Epithelial cell of esophagus (primary cell): Measurements from ENCODE around the gene PDZK1.
"Not testable (repeated sequence)": the region's sequence is repeated elsewhere in the genome, so short reads cannot be mapped to it uniquely, and the experiment has no call there.

Source experiments
- DNase-seq: peaks from one replicate; pipeline ENCODE4 v3.0.0; 2010; ENCODE audit warnings: low read depth
- H3K4me3 ChIP-seq: 2 replicates; pipeline ENCODE4 v1.5.1; 2011; ENCODE audit warnings: mild to moderate bottlenecking, low read length, control low read depth
- TF ChIP-seq, protein P1 (sequence below): IDR thresholded peaks from 2 replicates; pipeline ENCODE4 v1.5.1; 2011; ENCODE audit warnings: low read depth, mild to moderate bottlenecking, low read length, control low read depth, inconsistent platforms; ENCODE audit not compliant: insufficient read depth; ENCODE audit errors: missing control alignments

The PDZK1 gene

DNA sequence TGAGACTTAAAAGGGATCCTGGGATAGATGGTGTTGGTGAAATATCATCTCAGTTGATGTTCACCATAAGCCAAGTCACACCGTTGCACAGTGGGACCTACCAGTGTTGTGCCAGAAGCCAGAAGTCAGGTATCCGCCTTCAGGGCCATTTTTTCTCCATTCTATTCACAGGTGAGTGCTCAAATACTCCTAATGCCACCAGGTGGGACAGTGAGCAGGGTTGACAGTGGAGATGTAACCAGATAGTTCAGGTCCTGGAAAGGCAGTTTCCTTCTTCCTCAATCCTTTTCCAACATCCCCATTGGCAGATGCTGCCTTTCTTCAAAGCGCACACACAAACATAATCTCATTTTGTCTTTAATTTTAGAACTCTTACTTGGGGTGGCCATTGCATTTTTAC is 23.7 kb upstream of the PDZK1 start:
- DNase-seq: no peak
- H3K4me3 ChIP-seq: no peak overlapping the region
- TF ChIP-seq, protein P1, sequence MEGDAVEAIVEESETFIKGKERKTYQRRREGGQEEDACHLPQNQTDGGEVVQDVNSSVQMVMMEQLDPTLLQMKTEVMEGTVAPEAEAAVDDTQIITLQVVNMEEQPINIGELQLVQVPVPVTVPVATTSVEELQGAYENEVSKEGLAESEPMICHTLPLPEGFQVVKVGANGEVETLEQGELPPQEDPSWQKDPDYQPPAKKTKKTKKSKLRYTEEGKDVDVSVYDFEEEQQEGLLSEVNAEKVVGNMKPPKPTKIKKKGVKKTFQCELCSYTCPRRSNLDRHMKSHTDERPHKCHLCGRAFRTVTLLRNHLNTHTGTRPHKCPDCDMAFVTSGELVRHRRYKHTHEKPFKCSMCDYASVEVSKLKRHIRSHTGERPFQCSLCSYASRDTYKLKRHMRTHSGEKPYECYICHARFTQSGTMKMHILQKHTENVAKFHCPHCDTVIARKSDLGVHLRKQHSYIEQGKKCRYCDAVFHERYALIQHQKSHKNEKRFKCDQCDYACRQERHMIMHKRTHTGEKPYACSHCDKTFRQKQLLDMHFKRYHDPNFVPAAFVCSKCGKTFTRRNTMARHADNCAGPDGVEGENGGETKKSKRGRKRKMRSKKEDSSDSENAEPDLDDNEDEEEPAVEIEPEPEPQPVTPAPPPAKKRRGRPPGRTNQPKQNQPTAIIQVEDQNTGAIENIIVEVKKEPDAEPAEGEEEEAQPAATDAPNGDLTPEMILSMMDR: peak; percentile 29

DNA sequence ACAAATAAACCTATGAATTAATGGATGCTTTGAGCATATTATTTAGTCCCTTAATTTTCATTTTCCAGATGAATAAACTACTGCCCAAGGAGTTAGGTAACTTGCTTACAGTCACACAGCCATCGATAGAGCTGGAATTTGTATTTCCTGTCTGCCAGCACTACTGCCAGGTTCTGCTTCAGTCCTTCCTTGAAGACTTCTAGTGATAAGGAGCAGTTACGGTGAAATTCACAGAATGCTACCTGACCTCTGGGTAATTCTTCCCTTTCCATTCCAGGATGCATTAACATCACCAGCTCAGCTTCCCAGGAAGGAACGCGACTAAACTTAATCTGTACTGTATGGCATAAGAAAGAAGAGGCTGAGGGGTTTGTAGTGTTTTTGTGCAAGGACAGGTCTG is 23.3 kb upstream of the PDZK1 start:
- TF ChIP-seq, protein P1: no peak

GRCh38 chr1:145729666-145730436 is 22.7 kb upstream of the PDZK1 start:
- H3K4me3 ChIP-seq: no peak overlapping the region
- no peak for DNase-seq
- TF ChIP-seq, protein P1: no peak

More for the DNA sequence above, 23.3 kb upstream of the PDZK1 start:
- DNase-seq: no peak
- no peak overlapping the region for H3K4me3 ChIP-seq

DNA sequence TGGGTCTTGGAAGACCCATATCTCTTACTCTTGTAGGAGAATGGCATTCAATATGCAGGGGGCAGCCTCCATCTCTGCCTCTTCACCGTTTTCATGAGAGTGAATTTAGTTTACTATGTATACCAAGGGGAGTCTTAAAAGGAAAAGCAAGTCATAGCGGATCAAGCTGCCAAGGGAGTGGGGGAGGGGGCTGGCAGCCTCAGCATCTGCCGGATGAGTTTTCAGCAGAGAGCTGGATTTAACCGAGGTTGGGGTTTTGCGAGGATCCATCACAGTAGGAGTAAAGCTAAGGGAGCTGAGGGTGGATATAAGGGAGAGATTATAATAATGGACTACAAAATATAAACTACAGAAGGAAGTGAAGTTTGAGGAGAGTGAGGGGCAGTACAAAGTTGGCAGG is 22.0 kb upstream of the PDZK1 start:
- DNase-seq: no peak
- TF ChIP-seq, protein P1: no peak
- no peak overlapping the region for H3K4me3 ChIP-seq

GRCh38 chr1:145726193-145726592 is 19.0 kb upstream of the PDZK1 start:
- not testable (repeated sequence) for DNase-seq, H3K4me3 ChIP-seq

DNA sequence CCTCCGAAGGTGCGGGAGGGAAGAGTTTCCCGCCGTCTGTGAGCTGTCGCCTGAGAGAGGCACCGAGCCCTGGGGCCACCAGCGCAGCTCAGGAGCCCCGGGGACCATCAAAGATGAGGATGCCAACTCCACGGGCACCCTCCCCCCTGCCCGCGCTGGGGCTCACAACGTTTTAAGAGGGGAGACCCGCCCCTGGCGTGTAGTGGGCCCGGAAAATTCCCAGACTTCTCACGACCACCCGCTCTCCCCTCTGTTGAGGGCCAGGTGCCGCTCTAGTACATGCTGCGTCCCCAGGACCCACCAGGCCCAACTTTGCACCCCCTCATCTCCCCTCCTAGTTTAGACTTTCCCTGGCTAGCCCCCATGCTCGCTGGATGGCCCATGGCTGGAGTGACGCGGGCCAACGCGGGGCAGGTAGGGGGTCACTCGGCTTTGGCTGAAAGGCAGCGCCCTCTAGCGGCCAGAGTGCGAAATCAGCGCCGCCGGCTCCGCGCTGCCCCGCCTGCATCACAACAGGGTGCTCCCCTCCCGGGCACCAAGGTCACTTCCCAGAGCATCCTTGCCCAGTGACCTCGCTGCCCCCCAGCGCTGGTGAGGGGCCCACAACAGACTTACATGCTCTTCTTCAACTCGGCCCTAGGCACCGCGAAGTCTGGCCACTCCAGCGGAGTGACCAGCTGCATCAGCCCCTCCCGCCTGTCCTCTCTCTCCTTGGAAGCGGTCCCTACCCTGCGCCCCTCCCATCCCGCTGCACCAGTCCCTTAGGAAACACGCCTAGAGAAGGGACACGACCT is 13.9 kb upstream of the PDZK1 start:
- TF ChIP-seq, protein P1: peak; percentile 76
- peak; percentile 57 for DNase-seq
- H3K4me3 ChIP-seq: peak overlapping the region; percentile 31

DNA sequence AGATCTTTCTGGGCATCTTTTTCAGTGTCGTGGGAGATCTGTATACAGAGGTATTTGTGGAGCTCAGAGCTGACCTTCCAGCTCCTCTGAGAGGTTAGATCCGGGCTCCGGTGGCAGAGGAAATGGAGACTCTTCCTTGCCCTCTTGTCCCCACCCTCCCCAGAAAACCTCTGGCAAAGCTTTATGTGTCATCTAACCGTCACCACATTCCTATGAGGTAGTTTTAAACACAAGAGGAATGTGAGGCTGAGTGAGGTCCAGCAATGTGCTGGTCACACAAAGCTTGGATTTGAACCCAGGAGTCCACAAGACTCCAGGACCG is 13.3 kb upstream of the PDZK1 start:
- no peak overlapping the region for H3K4me3 ChIP-seq
- TF ChIP-seq, protein P1: no peak
- peak; percentile 57 for DNase-seq
